Mononuclear cell (primary cell): ENCODE data around the gene FBLL1. TPM values are rescaled to one million over a fixed set of nuclear protein-coding genes. Genes with fewer than 3 reads are reported as not detected.
"Not testable (repeated sequence)": the region's sequence is repeated elsewhere in the genome, so short reads cannot be mapped to it uniquely, and the experiment has no call there.

Experiments used
- H3K27me3 ChIP-seq: 2 replicates; pipeline ENCODE4 v1.6.0; 2011; ENCODE audit warnings: low read length, control low read depth; ENCODE audit not compliant: insufficient read depth
- H3K4me1 ChIP-seq: 2 replicates; pipeline ENCODE4 v1.5.1; 2011; ENCODE audit warnings: mild to moderate bottlenecking, low read length, control low read depth; ENCODE audit not compliant: insufficient read depth
- H3K4me3 ChIP-seq: 2 replicates; pipeline ENCODE4 v1.5.1; 2011; ENCODE audit warnings: mild to moderate bottlenecking, low read length, moderate library complexity
- H3K9me3 ChIP-seq: 2 replicates; pipeline ENCODE4 v1.5.1; 2011; ENCODE audit warnings: low read depth, mild to moderate bottlenecking, control low read depth, low read length
- total RNA-seq: library from RNA; depleted of rRNA; stranded (reverse); fragments of >200 nt; gene quantifications from one replicate; pipeline ENCODE4 v1.2.3, GENCODE V29; 2012

FBLL1 gene
- total RNA-seq, 1 donor, result not detected

DNA sequence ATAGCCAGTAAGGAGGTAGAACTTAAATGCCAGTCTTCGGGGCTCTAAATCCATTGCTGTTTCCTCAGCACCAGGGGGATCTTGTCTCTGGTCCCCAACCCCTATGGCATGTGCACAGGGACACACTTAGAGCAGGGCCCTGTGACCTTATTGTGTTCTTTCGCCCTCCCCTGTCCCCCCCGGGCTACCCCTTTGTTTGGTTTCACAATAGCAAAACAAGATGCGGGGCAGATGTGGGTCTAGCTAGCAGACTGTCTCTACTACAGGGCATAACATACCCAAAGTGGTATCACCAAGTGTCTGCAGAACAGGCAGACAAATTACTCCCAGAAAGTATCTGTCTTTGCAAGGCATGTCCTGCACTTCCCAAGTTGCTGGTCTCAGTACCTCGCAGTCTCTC, 2.1 kb downstream of the FBLL1 start:
- Histone ChIP-seq H3K27me3 (peaks cover 40% of the 10 kb centered on the region), H3K4me3 (no peak overlapping the region), H3K4me1 (no peaks in the 10 kb centered on the region), H3K9me3 (no peaks in the 10 kb centered on the region)

DNA sequence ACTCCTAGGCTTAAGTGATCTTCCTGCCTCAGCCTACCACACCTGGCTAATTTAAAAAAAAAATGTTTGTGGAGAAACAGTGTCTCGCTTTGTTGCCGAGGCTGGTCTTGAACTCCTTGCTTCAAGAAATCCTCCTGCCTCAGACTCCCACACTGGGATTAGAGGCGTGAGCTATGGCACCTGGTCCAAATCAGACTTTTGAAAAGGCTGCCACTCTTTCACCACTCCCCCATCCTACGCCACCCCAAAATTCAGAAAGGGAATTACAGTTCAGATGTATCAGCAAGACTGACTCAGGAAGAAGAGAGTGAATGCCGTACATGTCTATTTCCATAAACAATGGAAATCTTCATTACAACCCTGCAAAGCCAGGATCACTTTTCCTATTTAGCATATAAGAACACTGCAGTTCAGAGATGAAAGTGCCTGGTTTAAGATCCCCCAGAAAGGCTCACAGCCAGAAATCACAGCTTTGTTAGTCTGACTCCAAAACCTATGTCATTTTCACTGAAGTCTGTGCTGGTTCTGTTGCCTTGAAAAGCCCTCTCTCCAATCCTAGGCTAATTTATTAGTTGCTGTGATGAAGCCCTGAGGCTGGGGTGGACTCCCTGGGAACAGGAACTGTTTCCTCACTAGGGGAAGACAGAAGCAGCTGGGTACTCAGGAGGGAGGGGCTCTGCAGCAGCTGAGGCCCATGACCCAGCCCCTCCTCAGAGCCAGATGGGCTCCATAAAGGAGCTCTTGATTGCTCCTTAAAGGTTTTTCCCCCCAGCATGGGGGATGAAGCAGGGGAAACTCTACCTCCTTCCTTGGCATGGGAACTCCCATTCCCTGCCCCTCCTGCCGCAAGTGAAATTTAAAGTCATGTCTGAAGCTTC, 3.1 kb downstream of the FBLL1 start:
- Histone ChIP-seq H3K4me3 (no peak overlapping the region), H3K4me1 (no peaks in the 10 kb centered on the region)

DNA sequence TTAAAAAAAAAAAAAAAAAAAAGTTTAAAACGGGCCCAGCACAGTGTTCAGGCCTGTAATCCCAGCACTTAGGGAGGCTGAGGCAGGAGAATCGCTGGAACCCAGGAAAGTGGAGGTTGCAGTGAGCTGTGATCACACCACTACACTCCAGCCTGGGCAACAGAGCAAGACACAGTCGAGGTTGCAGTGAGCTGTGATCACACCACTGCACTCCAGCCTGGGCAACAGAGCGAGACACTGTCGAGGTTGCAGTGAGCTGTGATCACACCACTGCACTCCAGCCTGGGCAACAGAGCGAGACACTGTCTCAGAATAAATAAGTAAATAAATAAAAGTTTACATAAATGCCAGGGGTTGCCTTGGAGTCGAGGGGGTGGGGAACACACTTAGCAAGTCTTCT, 5.2 kb downstream of the FBLL1 start:
- H3K9me3 ChIP-seq, H3K4me1 ChIP-seq, H3K4me3 ChIP-seq: not testable (repeated sequence)
- peaks cover 25% of the 10 kb centered on the region for H3K27me3 ChIP-seq

More for the DNA sequence above, 3.1 kb downstream of the FBLL1 start:
- Histone ChIP-seq H3K9me3 (no peaks in the 10 kb centered on the region), H3K27me3 (peaks cover 40% of the 10 kb centered on the region)

DNA sequence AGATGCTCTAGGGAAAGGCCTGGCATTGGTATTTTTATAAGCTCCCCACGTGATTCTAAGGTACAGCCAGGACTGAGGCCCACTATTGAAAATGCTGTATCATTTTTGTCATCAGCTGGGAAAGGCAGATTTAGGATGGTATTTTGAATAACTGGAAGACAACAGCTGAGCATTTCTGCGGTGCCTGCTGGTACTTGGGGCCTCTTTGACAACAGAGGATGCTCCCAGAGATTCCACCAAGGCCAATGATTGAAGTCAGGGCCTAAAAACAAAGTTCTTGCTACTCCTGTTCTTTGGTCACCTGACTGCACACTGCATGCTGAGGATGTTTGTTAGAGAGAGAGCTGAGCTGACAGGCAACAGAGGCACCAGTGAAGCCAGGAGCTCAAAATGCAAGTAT, 8.1 kb downstream of the FBLL1 start:
- Histone ChIP-seq H3K4me1 (no peaks in the 10 kb centered on the region), H3K4me3 (no peak overlapping the region), H3K9me3 (no peaks in the 10 kb centered on the region), H3K27me3 (peaks cover under 1% of the 10 kb centered on the region)

DNA sequence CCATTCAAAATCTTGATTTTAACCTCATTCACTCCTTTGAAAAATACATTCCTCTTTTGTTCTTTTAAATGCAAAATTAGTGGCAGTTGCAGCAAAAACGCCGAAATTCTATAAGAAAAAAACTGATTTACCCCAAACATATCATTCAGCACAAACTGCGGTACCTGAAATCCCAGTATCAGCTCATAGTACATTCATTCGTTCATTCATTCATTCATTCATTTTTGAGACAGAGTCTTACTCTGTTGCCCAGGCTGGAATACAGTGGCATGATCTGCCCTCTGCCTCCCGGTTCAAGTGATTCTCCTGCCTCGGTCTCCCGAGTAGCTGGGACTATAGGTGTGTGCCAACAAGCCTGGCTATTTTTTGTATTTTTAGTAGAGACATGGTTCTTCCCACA, 20.4 kb downstream of the FBLL1 start:
- no peak overlapping the region for H3K4me3 ChIP-seq
- H3K27me3 ChIP-seq, result no peaks in the 10 kb centered on the region
- no peaks in the 10 kb centered on the region for H3K4me1 ChIP-seq
- H3K9me3 ChIP-seq, result no peaks in the 10 kb centered on the region

DNA sequence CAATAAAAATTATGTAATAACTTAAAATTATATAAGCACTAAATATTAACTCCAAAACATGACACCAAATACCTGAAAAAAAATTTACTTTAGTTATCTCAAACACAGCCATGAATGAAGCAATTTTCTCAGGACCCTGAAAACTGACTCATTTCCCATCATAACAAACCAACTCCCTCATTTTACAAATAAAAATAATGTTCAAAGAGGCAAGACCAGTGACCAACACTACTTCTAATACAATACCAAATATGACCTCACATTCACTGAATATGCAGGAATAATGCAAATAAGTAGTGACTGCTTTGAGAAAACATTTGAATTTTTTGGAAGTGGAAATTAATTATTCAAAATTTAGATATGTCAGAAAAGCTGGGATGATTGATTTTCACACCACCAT, 21.6 kb downstream of the FBLL1 start:
- no peak overlapping the region for H3K4me3 ChIP-seq
- no peaks in the 10 kb centered on the region for H3K4me1 ChIP-seq
- no peaks in the 10 kb centered on the region for H3K9me3 ChIP-seq
- H3K27me3 ChIP-seq, result no peaks in the 10 kb centered on the region

DNA sequence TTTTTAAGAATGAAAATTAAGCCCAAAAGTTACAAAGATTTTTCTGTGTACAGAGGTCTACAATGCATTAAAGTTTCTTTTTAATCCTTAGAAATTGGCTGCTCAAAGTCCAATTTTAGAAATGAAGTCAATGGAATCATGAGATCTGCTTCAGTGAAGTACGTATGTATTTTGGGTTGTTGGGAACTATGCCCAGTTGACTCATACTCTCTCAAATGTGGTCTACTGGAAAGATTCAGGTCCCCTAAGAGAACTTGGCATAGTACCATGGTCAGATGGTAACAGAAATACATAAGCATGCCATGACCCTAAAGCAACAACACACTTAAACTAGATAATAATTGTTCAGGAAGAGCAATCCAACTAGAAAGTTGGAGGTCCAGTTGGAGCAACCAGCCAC, 23.0 kb downstream of the FBLL1 start:
- Histone ChIP-seq H3K9me3 (no peaks in the 10 kb centered on the region), H3K27me3 (no peaks in the 10 kb centered on the region), H3K4me1 (no peaks in the 10 kb centered on the region), H3K4me3 (no peak overlapping the region)

DNA sequence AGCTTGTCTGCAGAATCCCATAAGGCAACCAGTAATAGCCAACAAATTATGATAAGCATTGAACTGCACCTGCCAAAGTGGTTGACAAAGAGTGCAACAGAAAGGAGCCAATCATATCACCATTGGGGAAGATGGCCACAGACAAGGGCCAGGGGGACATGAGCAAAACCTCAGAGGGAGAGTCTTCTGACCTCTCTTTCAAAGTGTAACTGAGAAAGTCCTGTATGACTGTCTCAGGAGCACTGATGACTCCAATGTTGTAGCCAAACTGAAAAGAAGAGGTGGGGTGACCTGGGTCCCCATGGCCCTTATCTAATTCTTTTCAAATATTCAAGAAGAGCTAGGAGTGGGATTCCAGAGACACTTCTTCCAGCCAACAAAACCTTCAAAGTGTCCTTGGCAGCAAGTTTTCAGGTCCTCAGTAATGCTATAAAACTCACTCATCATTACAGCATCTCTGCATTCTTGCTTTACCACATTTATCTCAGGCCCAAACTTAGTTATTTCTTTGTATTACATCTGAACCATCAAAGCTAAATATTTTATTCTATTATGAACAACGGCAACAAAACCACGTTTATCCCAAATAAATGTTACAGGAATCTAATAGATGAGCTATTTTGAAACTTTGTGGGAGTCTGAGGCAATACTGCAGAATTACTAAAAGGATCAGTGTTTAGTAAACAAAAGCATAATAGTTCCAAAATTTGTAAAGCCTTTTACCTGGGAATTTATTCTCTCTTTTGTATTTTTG, 24.4 kb downstream of the FBLL1 start:
- Histone ChIP-seq H3K9me3 (no peaks in the 10 kb centered on the region), H3K4me1 (no peaks in the 10 kb centered on the region), H3K4me3 (no peak overlapping the region), H3K27me3 (no peaks in the 10 kb centered on the region)

DNA sequence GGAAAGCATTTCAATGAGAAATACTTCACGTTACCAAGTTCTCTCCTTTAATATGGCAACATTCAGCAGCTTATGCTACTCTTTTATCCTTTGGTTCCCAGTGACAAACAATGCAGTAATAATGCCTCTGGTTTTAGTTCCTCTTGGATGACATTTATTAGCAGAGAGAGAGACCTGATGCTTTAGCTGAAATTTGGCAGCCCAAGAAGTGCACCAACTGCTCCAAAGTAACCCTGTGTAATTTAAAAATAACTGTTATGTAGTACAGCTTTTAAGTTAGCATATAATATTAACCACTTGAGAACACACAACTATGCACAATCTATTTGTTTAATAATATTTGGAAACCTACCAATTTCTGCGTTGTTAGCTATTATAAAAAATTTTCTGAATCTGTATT, 28.3 kb downstream of the FBLL1 start:
- no peaks in the 10 kb centered on the region for H3K4me1 ChIP-seq
- no peaks in the 10 kb centered on the region for H3K27me3 ChIP-seq
- no peaks in the 10 kb centered on the region for H3K9me3 ChIP-seq
- H3K4me3 ChIP-seq, result no peak overlapping the region

DNA sequence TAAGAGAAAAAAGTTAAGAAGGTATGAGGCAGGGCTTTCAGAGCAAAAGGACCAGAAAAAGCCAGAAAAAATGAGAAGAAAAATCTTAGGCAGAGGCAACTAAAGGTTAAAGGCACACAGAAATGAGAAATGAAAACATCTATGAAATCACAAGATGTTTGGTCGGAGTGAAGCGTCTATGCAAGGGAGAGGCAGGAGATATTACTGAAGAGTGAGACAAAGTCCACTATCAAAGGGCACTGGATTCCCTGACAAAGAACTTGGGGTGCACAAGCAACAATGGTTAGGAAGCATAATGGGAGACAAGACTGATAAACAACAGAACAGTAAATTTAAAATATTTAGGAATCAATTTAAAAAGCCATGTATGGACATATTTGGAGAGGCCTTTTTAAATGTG, 33.2 kb downstream of the FBLL1 start:
- Histone ChIP-seq H3K4me1 (no peaks in the 10 kb centered on the region), H3K9me3 (no peaks in the 10 kb centered on the region), H3K4me3 (no peak overlapping the region), H3K27me3 (no peaks in the 10 kb centered on the region)

DNA sequence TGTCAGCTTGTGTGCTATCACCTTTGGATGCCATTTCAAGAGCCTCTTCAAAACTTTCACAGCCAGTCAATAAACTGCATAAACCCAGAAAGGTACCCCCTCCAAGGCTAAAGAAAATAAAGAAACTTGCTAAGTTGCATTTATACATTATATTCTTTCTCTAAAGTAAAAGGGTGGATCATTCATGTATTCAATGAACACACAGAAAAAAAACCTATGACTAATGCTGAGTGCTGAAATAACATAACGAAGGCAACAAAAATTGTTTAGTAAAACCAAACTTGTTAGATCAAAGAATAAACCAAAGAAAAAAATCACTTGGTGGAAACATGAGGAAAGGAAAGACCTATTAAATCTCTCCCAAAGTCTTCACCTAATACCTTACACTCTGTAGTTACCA, 34.9 kb downstream of the FBLL1 start:
- Histone ChIP-seq H3K9me3 (no peaks in the 10 kb centered on the region), H3K27me3 (no peaks in the 10 kb centered on the region), H3K4me1 (no peaks in the 10 kb centered on the region), H3K4me3 (no peak overlapping the region)

DNA sequence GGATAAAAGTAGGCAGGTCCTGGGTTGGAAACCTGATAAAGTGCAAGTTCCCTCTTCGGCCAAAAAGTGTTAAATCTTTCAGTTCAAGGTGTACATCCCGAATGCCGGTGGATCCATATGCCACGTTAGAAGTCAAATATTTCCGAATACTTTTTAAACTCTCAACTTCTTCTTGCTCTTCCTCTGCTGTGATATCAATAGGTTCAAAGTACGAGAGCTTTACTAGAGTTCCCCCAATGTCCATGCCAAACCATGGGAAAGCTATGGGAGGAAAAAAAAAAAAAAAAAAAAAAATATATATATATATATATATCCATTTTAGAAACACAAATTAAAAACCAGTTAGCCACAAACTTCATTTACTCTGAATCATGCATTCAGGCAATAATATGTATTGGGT, 39.6 kb downstream of the FBLL1 start:
- Histone ChIP-seq H3K4me3 (no peak overlapping the region), H3K4me1 (no peaks in the 10 kb centered on the region), H3K9me3 (no peaks in the 10 kb centered on the region), H3K27me3 (no peaks in the 10 kb centered on the region)

DNA sequence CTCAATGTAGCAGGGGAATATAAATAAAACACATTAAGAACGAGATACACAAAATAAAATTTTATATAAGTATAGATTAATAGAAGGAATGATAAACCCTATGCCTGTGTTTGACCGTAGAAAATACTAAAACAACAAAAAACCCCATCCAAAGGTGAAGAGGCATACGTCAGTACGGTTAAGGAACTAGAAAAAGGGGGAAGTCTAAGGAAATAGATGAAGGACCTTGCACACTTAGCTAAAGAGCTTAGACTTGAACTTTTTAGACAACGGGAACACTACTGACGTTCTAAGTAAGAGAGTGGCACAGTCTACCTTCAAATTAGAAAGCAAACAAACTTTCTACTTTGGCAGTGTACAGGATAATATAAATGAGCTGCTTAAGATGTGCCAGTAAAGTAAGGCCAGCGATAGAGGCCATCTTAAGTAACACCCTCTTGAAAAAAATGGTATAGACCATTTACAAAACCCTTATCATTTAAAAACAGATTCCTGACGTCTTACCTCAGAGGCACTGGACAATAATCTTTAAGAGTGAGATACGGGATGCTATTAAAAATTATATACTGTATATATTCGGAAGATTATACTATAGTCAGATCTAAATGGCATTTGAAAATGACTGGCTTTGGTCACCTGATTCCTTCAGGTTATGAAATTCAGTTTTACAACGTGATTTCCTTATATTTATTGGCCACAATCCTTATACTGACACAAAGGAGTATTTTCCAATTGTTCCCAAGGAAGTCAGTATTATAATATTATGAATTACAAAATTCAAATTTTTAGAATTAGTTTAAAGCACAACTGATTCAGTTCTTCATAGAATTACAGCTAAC, 41.6 kb downstream of the FBLL1 start:
- Histone ChIP-seq H3K4me1 (no peaks in the 10 kb centered on the region), H3K4me3 (no peak overlapping the region), H3K9me3 (no peaks in the 10 kb centered on the region), H3K27me3 (no peaks in the 10 kb centered on the region)

DNA sequence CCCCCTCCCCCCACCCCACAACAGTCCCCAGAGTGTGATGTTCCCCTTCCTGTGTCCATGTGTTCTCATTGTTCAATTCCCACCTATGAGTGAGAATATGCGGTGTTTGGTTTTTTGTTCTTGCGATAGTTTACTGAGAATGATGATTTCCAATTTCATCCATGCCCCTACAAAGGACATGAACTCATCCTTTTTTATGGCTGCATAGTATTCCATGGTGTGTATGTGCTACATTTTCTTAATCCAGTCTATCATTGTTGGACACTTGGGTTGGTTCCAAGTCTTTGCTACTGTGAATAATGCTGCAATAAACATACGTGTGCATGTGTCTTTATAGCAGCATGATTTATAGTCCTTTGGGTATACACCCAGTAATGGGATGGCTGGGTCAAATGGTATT, 44.6 kb downstream of the FBLL1 start:
- H3K27me3 ChIP-seq, H3K9me3 ChIP-seq, H3K4me3 ChIP-seq: not testable (repeated sequence)
- peaks cover 19% of the 10 kb centered on the region for H3K4me1 ChIP-seq

DNA sequence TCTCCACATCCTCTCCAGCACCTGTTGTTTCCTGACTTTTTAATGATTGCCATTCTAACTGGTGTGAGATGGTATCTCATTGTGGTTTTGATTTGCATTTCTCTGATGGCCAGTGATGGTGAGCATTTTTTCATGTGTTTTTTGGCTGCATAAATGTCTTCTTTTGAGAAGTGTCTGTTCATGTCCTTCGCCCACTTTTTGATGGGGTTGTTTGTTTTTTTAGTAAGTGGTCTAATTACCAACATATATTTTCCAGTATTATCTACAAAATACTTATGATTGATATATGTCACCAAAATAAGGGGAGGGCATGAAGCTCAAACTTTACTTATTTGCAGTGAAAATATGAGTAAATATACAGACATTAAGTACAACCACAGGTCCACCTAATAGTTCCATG, 45.1 kb downstream of the FBLL1 start:
- peaks cover 22% of the 10 kb centered on the region for H3K4me1 ChIP-seq
- H3K27me3 ChIP-seq, H3K9me3 ChIP-seq, H3K4me3 ChIP-seq: not testable (repeated sequence)
